Liver (tissue), 9 donors: ENCODE results near the gene GREB1. TPM values are rescaled to one million over a fixed set of nuclear protein-coding genes. Genes with fewer than 3 reads are reported as not detected.

ENCODE experiments used
- DNase-seq: peaks from one replicate; pipeline ENCODE4 v3.0.0-alpha.2; 2017; ENCODE audit warnings: low spot score
- H3K27ac ChIP-seq, 2 donors: one replicate each; pipeline ENCODE4 v1.7.0; 2013; ENCODE audit warnings: inconsistent platforms in 2 of 2, low read length in 2 of 2, control low read depth in 1 of 2, low read depth in 1 of 2, mild to moderate bottlenecking in 1 of 2
- H3K27me3 ChIP-seq, 4 donors: one replicate each; pipeline versions ENCODE4 v1.6.1 to v1.7.0; 2013; ENCODE audit warnings: low read length in 3 of 4, inconsistent platforms in 1 of 4, mild to moderate bottlenecking in 1 of 4, moderate library complexity in 1 of 4; ENCODE audit not compliant: control insufficient read depth in 4 of 4, insufficient read depth in 4 of 4
- H3K36me3 ChIP-seq, 4 donors: one replicate each; pipeline versions ENCODE4 v1.6.1 to v1.7.0; 2013; ENCODE audit warnings: low read length in 3 of 4, mild to moderate bottlenecking in 3 of 4, low read depth in 1 of 4, moderate library complexity in 1 of 4; ENCODE audit not compliant: control insufficient read depth in 4 of 4, insufficient read depth in 3 of 4
- H3K4me1 ChIP-seq, 4 donors: one replicate each; pipeline versions ENCODE4 v1.6.1 to v1.7.0; 2013; ENCODE audit warnings: low read length in 3 of 4, mild to moderate bottlenecking in 3 of 4, moderate library complexity in 1 of 4; ENCODE audit not compliant: control insufficient read depth in 4 of 4, insufficient read depth in 4 of 4
- H3K4me3 ChIP-seq, 3 donors: one replicate each; pipeline versions ENCODE4 v1.6.1 to v1.7.0; 2013; ENCODE audit warnings: low read length in 3 of 3, control low read depth in 1 of 3, low read depth in 1 of 3, mild to moderate bottlenecking in 1 of 3
- H3K9ac ChIP-seq, 2 donors: one replicate each; pipeline ENCODE4 v1.7.0; 2013; ENCODE audit warnings: low read length in 2 of 2, mild to moderate bottlenecking in 2 of 2, moderate library complexity in 2 of 2, control low read depth in 1 of 2, low read depth in 1 of 2
- H3K9me3 ChIP-seq, 4 donors: one replicate each; pipeline versions ENCODE4 v1.6.1 to v1.7.0; 2013; ENCODE audit warnings: low read length in 3 of 4; ENCODE audit not compliant: control insufficient read depth in 4 of 4
- EGR1 ChIP-seq, 2 donors: IDR thresholded peaks; 2 replicates each; pipeline ENCODE4 v1.6.1; 2016 to 2018; ENCODE audit warnings: antibody characterized with exemption in 2 of 2, low read depth in 2 of 2
- FOXA1 ChIP-seq: IDR thresholded peaks from 2 replicates; pipeline ENCODE4 v1.6.1; 2016; ENCODE audit warnings: antibody characterized with exemption
- FOXA2 ChIP-seq: IDR thresholded peaks from 2 replicates; pipeline ENCODE4 v1.6.1; 2016; ENCODE audit warnings: antibody characterized with exemption
- GABPA ChIP-seq, 2 donors: IDR thresholded peaks in 1 of 2; conservative IDR thresholded peaks in 1 of 2; 2 replicates each; pipeline ENCODE4 v1.6.1; 2016; ENCODE audit warnings: antibody characterized with exemption in 2 of 2, mild to moderate bottlenecking in 1 of 2, moderate library complexity in 1 of 2
- HNF4A ChIP-seq, 2 donors: conservative IDR thresholded peaks; 2 replicates each; pipeline ENCODE4 v1.6.1; 2016; ENCODE audit warnings: antibody characterized with exemption in 2 of 2, mild to moderate bottlenecking in 2 of 2
- HNF4G ChIP-seq: IDR thresholded peaks from 2 replicates; pipeline ENCODE4 v1.6.1; 2016; ENCODE audit warnings: antibody characterized with exemption
- JUND ChIP-seq, 2 donors: IDR thresholded peaks; 2 replicates each; pipeline ENCODE4 v1.6.1; 2016; ENCODE audit warnings: antibody characterized with exemption in 2 of 2
- NR2F2 ChIP-seq: IDR thresholded peaks from 2 replicates; pipeline ENCODE4 v1.6.1; 2016; ENCODE audit warnings: antibody characterized with exemption
- RAD21 ChIP-seq, 2 donors: IDR thresholded peaks; 2 replicates each; pipeline ENCODE4 v1.6.1; 2016; ENCODE audit warnings: antibody characterized with exemption in 2 of 2, mild to moderate bottlenecking in 2 of 2
- RXRA ChIP-seq, 2 donors: IDR thresholded peaks; 2 replicates each; pipeline ENCODE4 v1.6.1; 2017 to 2018; ENCODE audit warnings: antibody characterized with exemption in 2 of 2, mild to moderate bottlenecking in 1 of 2
- SP1 ChIP-seq: IDR thresholded peaks from 2 replicates; pipeline ENCODE4 v1.6.1; 2018; ENCODE audit warnings: antibody characterized with exemption, mild to moderate bottlenecking
- TAF1 ChIP-seq: conservative IDR thresholded peaks from 2 replicates; pipeline ENCODE4 v1.6.1; 2016; ENCODE audit warnings: antibody characterized with exemption, mild to moderate bottlenecking
- YY1 ChIP-seq: IDR thresholded peaks from 2 replicates; pipeline ENCODE4 v1.6.1; 2016; ENCODE audit warnings: antibody characterized with exemption, mild to moderate bottlenecking
- WGBS: extraction: QIAGEN DNeasy Blood & Tissue Kit; methylation state at CpG from one replicate; pipeline ENCODE4 v1.1.7; 2013; 5-methylcytosine and 5-hydroxymethylcytosine counted together
- polyA plus RNA-seq, 2 donors: library from polyadenylated mRNA; stranded (reverse) in 1 of 2; unstranded in 1 of 2; fragments of 200-250 nt in 1 of 2; fragments of >200 nt in 1 of 2; fragmentation: Nextera tagmentation in 1 of 2; extraction: Ambion mirVana in 1 of 2; gene quantifications; one replicate each; pipeline versions ENCODE4 v1.2.1 to v1.2.3, GENCODE V29; 2013 to 2015
- total RNA-seq, 2 donors: library from RNA; depleted of rRNA; stranded (reverse); fragments of >200 nt; gene quantifications; one replicate each; pipeline ENCODE4 v1.2.3, GENCODE V29; 2014
- TF ChIP-seq, protein P1 (sequence below): fragments of 150-350 bp; IDR thresholded peaks from 2 replicates; pipeline ENCODE4 v1.5.1; 2017; ENCODE audit warnings: improper control_type of control experiment, low read depth, low read length; ENCODE audit not compliant: missing input control
- TF ChIP-seq, protein P2 (sequence below): IDR thresholded peaks from 2 replicates; pipeline ENCODE4 v1.6.1; 2016; ENCODE audit warnings: antibody characterized with exemption, mild to moderate bottlenecking
- TF ChIP-seq, protein P3 (sequence below): IDR thresholded peaks from 2 replicates; pipeline ENCODE4 v1.6.1; 2016; ENCODE audit warnings: antibody characterized with exemption
- TF ChIP-seq, protein P4 (sequence below): IDR thresholded peaks from 2 replicates; pipeline ENCODE4 v1.6.1; 2016; ENCODE audit warnings: antibody characterized with exemption
- TF ChIP-seq, protein P5 (sequence below): IDR thresholded peaks from 2 replicates; pipeline ENCODE4 v1.6.1; 2016; ENCODE audit warnings: antibody characterized with exemption
- donor health status: healthy.
- donor health status: healthy.
- donor health status: healthy.
- donor health status: healthy.
- donor health status: healthy.

Gene GREB1
- total and polyA plus RNA-seq, 4 donors = 1.0 to 6.3 (median 3.6) TPM

DNA sequence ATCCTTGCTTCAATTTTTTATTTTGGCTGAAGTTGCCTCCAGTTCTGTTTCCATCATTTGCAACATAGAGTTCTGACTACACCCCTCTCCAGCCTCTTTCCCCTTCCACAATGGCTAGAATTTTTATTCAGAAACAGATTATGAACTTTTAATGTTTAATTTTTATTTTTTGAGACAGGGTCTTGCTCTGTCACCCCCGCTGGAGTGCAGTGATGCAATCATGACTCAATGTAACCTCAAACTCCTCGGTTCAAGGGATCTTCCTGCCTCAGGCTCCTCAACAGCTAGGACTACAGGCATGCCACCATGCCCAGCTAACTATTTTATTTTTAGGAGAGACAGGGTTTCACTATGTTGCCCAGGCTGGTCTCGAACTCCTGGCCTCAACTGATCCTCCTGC is 133.3 kb downstream of the GREB1 start:
- Histone ChIP-seq H3K36me3 (no peaks in the 10 kb centered on the region), H3K27ac (no peak overlapping the region), H3K4me1 (peaks cover 0 to 6% (median 4%) of the 10 kb centered on the region in 4 donors), H3K4me3 (no peak overlapping the region), H3K9me3 (peaks cover 0 to 3% (median 2%) of the 10 kb centered on the region in 4 donors), H3K9ac (no peak overlapping the region), H3K27me3 (peaks cover 0 to 6% (median 0%) of the 10 kb centered on the region in 4 donors)
- 75% methylated on average over 3 of the region's 3 CpGs for WGBS
- no peak for TF ChIP-seq HNF4G
- TF ChIP-seq RAD21 (IDR thresholded peaks at IDR 0.05) = no peak
- TF ChIP-seq, protein P1, sequence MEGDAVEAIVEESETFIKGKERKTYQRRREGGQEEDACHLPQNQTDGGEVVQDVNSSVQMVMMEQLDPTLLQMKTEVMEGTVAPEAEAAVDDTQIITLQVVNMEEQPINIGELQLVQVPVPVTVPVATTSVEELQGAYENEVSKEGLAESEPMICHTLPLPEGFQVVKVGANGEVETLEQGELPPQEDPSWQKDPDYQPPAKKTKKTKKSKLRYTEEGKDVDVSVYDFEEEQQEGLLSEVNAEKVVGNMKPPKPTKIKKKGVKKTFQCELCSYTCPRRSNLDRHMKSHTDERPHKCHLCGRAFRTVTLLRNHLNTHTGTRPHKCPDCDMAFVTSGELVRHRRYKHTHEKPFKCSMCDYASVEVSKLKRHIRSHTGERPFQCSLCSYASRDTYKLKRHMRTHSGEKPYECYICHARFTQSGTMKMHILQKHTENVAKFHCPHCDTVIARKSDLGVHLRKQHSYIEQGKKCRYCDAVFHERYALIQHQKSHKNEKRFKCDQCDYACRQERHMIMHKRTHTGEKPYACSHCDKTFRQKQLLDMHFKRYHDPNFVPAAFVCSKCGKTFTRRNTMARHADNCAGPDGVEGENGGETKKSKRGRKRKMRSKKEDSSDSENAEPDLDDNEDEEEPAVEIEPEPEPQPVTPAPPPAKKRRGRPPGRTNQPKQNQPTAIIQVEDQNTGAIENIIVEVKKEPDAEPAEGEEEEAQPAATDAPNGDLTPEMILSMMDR = no peak
- no peak for TF ChIP-seq SP1
- no peak for TF ChIP-seq GABPA (IDR thresholded peaks at IDR 0.05 in 1 of 2, conservative IDR thresholded peaks at IDR 0.05 in 1 of 2)
- TF ChIP-seq, protein P2, sequence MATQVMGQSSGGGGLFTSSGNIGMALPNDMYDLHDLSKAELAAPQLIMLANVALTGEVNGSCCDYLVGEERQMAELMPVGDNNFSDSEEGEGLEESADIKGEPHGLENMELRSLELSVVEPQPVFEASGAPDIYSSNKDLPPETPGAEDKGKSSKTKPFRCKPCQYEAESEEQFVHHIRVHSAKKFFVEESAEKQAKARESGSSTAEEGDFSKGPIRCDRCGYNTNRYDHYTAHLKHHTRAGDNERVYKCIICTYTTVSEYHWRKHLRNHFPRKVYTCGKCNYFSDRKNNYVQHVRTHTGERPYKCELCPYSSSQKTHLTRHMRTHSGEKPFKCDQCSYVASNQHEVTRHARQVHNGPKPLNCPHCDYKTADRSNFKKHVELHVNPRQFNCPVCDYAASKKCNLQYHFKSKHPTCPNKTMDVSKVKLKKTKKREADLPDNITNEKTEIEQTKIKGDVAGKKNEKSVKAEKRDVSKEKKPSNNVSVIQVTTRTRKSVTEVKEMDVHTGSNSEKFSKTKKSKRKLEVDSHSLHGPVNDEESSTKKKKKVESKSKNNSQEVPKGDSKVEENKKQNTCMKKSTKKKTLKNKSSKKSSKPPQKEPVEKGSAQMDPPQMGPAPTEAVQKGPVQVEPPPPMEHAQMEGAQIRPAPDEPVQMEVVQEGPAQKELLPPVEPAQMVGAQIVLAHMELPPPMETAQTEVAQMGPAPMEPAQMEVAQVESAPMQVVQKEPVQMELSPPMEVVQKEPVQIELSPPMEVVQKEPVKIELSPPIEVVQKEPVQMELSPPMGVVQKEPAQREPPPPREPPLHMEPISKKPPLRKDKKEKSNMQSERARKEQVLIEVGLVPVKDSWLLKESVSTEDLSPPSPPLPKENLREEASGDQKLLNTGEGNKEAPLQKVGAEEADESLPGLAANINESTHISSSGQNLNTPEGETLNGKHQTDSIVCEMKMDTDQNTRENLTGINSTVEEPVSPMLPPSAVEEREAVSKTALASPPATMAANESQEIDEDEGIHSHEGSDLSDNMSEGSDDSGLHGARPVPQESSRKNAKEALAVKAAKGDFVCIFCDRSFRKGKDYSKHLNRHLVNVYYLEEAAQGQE = no peak
- TF ChIP-seq, protein P3, sequence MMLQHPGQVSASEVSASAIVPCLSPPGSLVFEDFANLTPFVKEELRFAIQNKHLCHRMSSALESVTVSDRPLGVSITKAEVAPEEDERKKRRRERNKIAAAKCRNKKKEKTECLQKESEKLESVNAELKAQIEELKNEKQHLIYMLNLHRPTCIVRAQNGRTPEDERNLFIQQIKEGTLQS = no peak
- TF ChIP-seq NR2F2 = no peak
- TF ChIP-seq, protein P4, sequence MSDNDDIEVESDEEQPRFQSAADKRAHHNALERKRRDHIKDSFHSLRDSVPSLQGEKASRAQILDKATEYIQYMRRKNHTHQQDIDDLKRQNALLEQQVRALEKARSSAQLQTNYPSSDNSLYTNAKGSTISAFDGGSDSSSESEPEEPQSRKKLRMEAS = no peak
- TF ChIP-seq RXRA (IDR thresholded peaks at IDR 0.05) = no peak
- no peak for TF ChIP-seq FOXA1
- no peak for TF ChIP-seq YY1
- no peak for TF ChIP-seq EGR1 (IDR thresholded peaks at IDR 0.05; ENCODE audit: low read depth in 2 of 2)
- TF ChIP-seq JUND (IDR thresholded peaks at IDR 0.05) = no peak
- no peak for TF ChIP-seq HNF4A (conservative IDR thresholded peaks at IDR 0.05)
- no peak for TF ChIP-seq TAF1
- TF ChIP-seq, protein P5, sequence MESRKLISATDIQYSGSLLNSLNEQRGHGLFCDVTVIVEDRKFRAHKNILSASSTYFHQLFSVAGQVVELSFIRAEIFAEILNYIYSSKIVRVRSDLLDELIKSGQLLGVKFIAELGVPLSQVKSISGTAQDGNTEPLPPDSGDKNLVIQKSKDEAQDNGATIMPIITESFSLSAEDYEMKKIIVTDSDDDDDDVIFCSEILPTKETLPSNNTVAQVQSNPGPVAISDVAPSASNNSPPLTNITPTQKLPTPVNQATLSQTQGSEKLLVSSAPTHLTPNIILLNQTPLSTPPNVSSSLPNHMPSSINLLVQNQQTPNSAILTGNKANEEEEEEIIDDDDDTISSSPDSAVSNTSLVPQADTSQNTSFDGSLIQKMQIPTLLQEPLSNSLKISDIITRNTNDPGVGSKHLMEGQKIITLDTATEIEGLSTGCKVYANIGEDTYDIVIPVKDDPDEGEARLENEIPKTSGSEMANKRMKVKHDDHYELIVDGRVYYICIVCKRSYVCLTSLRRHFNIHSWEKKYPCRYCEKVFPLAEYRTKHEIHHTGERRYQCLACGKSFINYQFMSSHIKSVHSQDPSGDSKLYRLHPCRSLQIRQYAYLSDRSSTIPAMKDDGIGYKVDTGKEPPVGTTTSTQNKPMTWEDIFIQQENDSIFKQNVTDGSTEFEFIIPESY = no peak
- TF ChIP-seq FOXA2 = no peak
- DNase-seq = no peak
